ENCODE results near the gene P2RY2.

DNA sequence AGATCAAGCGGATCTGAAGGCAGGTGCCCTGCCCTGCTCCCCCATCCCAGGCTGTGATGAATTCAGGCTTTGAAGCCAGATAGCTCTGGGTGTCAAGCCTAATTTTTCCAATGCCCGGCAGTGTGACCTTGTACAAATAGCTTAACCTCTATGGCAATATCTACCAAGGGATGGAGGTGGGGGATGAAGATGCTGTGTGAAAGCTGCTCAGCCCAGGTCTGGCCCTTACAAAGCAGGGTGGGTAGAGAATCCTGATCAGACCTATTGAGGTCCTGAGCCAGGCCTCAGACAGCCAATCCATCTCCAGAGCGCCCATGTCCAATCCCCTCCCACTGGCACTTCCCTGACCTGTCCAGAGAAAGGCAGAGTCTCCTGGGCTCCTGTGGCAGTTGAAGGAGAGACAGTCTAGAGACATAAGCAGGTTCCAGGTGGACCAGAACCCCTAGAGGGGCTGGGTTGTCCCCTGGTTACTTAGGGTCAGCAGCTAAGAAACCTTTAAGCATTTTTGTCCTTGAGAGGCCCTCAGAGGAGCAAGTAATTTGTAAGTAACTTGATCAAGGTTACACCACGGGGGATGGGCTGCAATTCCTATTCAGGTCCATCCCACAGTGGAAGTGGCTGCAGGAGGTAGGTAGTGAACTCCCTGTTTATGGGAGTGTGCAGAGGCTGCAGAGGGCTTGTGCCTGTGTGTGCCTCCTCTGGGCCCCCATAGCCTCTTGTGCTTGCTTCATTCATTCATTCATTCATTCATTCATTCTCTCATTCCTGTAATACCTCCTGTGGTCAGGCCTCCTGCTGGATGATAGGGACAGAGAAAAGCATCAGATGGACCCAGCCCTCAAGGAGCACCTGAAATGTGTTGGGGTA is 10.4 kb downstream of the P2RY2 start:
- no peak for TF ChIP-seq EZH2 (IDR thresholded peaks at IDR 0.05; ENCODE audit: borderline replicate concordance, insufficient read depth, low read depth, low read length, poor library complexity, severe bottlenecking)
- TF ChIP-seq, protein P1, sequence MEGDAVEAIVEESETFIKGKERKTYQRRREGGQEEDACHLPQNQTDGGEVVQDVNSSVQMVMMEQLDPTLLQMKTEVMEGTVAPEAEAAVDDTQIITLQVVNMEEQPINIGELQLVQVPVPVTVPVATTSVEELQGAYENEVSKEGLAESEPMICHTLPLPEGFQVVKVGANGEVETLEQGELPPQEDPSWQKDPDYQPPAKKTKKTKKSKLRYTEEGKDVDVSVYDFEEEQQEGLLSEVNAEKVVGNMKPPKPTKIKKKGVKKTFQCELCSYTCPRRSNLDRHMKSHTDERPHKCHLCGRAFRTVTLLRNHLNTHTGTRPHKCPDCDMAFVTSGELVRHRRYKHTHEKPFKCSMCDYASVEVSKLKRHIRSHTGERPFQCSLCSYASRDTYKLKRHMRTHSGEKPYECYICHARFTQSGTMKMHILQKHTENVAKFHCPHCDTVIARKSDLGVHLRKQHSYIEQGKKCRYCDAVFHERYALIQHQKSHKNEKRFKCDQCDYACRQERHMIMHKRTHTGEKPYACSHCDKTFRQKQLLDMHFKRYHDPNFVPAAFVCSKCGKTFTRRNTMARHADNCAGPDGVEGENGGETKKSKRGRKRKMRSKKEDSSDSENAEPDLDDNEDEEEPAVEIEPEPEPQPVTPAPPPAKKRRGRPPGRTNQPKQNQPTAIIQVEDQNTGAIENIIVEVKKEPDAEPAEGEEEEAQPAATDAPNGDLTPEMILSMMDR (IDR thresholded peaks at IDR 0.05) = no peak

Data from B cell (primary cell).